ENCODE measurements around the gene CCDC192.

The CCDC192 gene

DNA sequence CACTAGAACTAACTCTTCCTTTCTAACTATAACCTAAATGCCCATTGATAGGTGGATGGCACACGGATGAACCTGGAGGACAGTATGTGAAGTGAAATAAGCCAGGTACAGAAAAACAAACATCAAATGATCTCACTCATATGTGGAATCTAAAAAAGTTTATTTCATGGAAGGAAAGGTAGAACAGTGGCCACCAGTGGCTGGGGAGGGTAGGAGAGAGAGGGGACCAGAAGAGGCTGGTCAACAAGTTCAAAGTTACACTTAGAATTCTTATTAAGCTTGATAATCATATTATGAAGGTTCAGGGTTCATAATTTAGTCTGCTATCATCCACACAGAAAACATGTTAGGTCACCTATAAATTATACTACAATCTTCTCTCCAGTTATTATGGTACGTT is 272.8 kb downstream of the CCDC192 start:
- Histone ChIP-seq H2AFZ (ENCODE audit: low read depth, low read length) (no peak overlapping the region), H3K4me2 (ENCODE audit: low read length) (peak overlapping the region; percentile 44), H4K20me1 (ENCODE audit: insufficient read depth, low read length) (no peaks in the 10 kb centered on the region), H3K79me2 (ENCODE audit: low read length) (no peaks in the 10 kb centered on the region), H3K4me1 (ENCODE audit: low read length) (0 out of 2 replicates have a peak, but pooled peaks cover 3% of the 10 kb centered on the region), H3K9me3 (ENCODE audit: insufficient read depth, low read length) (no peaks in the 10 kb centered on the region), H3K27me3 (ENCODE audit: low read depth, low read length) (no peaks in the 10 kb centered on the region), H3K27ac (ENCODE audit: low read length) (no peak overlapping the region), H3K4me3 (ENCODE audit: low read length) (no peak overlapping the region), H3K36me3 (replicated peaks; ENCODE audit: low read depth, low read length) (no peaks in the 10 kb centered on the region), H3K9ac (ENCODE audit: low read length) (no peak overlapping the region)
- no peak for TF ChIP-seq EZH2phosphoT487 (IDR thresholded peaks at IDR 0.05; ENCODE audit: low read depth)
- TF ChIP-seq, protein P1, sequence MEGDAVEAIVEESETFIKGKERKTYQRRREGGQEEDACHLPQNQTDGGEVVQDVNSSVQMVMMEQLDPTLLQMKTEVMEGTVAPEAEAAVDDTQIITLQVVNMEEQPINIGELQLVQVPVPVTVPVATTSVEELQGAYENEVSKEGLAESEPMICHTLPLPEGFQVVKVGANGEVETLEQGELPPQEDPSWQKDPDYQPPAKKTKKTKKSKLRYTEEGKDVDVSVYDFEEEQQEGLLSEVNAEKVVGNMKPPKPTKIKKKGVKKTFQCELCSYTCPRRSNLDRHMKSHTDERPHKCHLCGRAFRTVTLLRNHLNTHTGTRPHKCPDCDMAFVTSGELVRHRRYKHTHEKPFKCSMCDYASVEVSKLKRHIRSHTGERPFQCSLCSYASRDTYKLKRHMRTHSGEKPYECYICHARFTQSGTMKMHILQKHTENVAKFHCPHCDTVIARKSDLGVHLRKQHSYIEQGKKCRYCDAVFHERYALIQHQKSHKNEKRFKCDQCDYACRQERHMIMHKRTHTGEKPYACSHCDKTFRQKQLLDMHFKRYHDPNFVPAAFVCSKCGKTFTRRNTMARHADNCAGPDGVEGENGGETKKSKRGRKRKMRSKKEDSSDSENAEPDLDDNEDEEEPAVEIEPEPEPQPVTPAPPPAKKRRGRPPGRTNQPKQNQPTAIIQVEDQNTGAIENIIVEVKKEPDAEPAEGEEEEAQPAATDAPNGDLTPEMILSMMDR (IDR thresholded peaks at IDR 0.05; ENCODE audit: low read depth, low read length): no peak

DNA sequence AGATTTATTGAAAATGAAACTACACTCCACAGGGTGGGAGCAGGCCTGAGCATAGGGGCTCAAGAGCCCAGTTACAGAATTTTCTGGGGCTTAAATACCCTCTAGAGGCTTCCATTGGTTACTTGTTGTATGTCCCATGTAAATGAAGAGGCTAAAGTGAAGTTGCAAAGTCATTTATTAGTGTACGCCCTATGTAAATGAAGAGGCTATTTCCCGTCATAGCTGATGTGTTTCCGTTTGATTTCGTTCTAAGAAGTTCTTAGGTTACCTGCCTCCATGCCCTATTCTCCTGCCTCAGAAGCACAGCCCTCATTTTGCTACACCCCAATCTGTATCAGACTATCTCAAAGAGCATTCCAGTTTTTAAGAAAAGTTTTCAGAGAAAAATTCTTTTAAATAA is 273.3 kb downstream of the CCDC192 start:
- Histone ChIP-seq H3K9me3 (ENCODE audit: insufficient read depth, low read length) (no peaks in the 10 kb centered on the region), H3K9ac (ENCODE audit: low read length) (no peak overlapping the region), H3K4me3 (ENCODE audit: low read length) (peak overlapping the region; percentile 28; the same call in 1 of the 2 replicates), H2AFZ (ENCODE audit: low read depth, low read length) (no peak overlapping the region), H3K79me2 (ENCODE audit: low read length) (no peaks in the 10 kb centered on the region), H4K20me1 (ENCODE audit: insufficient read depth, low read length) (no peaks in the 10 kb centered on the region), H3K36me3 (replicated peaks; ENCODE audit: low read depth, low read length) (no peaks in the 10 kb centered on the region), H3K4me2 (ENCODE audit: low read length) (peak overlapping the region; percentile 44), H3K27me3 (ENCODE audit: low read depth, low read length) (no peaks in the 10 kb centered on the region), H3K4me1 (ENCODE audit: low read length) (0 out of 2 replicates have a peak, but pooled peaks cover 3% of the 10 kb centered on the region), H3K27ac (ENCODE audit: low read length) (no peak overlapping the region)
- no peak for TF ChIP-seq EZH2phosphoT487 (IDR thresholded peaks at IDR 0.05; ENCODE audit: low read depth)
- TF ChIP-seq, protein P1 (IDR thresholded peaks at IDR 0.05; ENCODE audit: low read depth, low read length): no peak

DNA sequence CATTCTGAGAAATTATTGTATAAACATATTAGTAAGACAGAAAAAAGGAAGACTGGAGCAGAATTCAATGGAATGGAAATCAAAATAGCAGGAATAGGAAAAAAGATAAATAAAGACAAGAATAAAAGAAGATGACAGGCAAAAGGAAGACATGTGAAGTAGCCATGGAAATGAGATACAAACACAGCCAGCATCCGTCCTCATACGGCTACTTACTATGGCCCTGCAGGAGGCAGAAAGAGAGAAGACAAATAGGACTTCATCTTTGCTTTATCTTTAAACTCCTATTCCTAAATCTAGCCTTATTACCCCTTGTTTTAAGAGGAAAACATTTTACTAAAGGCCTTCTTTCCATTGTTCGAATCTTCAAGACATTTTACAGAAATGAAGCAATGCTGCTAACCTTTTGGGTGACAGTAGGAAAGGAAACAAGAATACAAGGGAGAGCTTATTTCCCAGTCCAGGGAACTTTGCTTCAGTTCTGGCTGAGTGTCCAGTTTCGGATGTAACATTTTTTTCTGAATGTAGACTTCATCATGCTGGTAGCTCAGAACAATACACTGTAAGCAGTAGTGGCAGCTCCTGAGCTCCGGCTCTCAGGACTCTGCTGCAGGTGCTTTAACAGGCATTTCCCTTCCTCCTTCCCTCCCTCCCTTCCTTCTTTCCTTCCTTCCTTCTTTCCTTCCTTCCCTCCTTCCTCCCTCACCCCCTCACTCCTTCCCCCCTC is 274.0 kb downstream of the CCDC192 start:
- Histone ChIP-seq H3K9me3 (ENCODE audit: insufficient read depth, low read length) (no peaks in the 10 kb centered on the region), H3K27me3 (ENCODE audit: low read depth, low read length) (no peaks in the 10 kb centered on the region), H2AFZ (ENCODE audit: low read depth, low read length) (no peak overlapping the region), H3K79me2 (ENCODE audit: low read length) (no peaks in the 10 kb centered on the region), H3K36me3 (replicated peaks; ENCODE audit: low read depth, low read length) (no peaks in the 10 kb centered on the region), H3K27ac (ENCODE audit: low read length) (no peak overlapping the region), H4K20me1 (ENCODE audit: insufficient read depth, low read length) (no peaks in the 10 kb centered on the region), H3K9ac (ENCODE audit: low read length) (no peak overlapping the region), H3K4me1 (ENCODE audit: low read length) (0 out of 2 replicates have a peak, but pooled peaks cover 3% of the 10 kb centered on the region), H3K4me3 (ENCODE audit: low read length) (no peak overlapping the region), H3K4me2 (ENCODE audit: low read length) (no peak overlapping the region)
- TF ChIP-seq, protein P1 (IDR thresholded peaks at IDR 0.05; ENCODE audit: low read depth, low read length): no peak
- no peak for TF ChIP-seq EZH2phosphoT487 (IDR thresholded peaks at IDR 0.05; ENCODE audit: low read depth)

DNA sequence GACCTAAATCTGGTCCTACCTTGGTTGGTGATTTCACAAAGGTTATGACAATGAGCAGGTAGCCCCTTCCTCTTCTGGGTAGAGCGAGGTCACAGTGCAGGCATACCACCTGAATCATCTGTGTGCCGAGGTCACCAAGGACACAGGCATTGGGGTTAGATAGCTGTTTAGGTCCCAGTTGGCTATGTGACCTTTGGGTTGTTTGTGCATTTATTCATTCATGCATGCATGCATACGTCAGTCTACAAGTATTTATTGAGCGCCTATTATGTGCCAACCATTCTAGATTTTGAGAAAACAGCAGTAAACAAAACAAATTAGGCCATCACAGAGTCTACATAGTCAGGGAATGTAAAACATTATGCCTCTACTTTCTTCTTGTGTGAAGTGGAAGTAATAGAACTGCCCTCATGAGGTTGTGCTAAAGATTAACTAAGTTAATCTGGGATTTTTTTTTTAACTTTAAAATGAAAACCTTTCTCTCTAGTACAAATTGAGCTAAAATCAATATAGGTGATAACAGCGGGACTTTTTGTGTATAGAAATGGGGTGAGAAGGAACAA is 275.6 kb downstream of the CCDC192 start:
- no peaks in the 10 kb centered on the region for H4K20me1 ChIP-seq (ENCODE audit: insufficient read depth, low read length)

More for the DNA sequence above, 275.6 kb downstream of the CCDC192 start:
- no peak overlapping the region for H3K4me3 ChIP-seq (ENCODE audit: low read length)
- H3K27me3 ChIP-seq (ENCODE audit: low read depth, low read length): no peaks in the 10 kb centered on the region
- H3K27ac ChIP-seq (ENCODE audit: low read length): no peak overlapping the region
- no peak overlapping the region for H3K4me2 ChIP-seq (ENCODE audit: low read length)
- H2AFZ ChIP-seq (ENCODE audit: low read depth, low read length): no peak overlapping the region
- no peak overlapping the region for H3K9ac ChIP-seq (ENCODE audit: low read length)
- 0 out of 2 replicates have a peak, but pooled peaks cover 3% of the 10 kb centered on the region for H3K4me1 ChIP-seq (ENCODE audit: low read length)
- no peak for TF ChIP-seq EZH2phosphoT487 (IDR thresholded peaks at IDR 0.05; ENCODE audit: low read depth)
- TF ChIP-seq, protein P1 (IDR thresholded peaks at IDR 0.05; ENCODE audit: low read depth, low read length): no peak
- no peaks in the 10 kb centered on the region for H3K9me3 ChIP-seq (ENCODE audit: insufficient read depth, low read length)
- no peaks in the 10 kb centered on the region for H3K36me3 ChIP-seq (replicated peaks; ENCODE audit: low read depth, low read length)
- H3K79me2 ChIP-seq (ENCODE audit: low read length): no peaks in the 10 kb centered on the region
